ENCODE results near the gene WDR46. TPM values are rescaled to one million over a fixed set of nuclear protein-coding genes. Genes with fewer than 3 reads are reported as not detected.

WDR46 gene
- total and polyA plus RNA-seq, 10 of the 15 experiments (the other 5 are each of a cell fraction or from before 2014, with no cell fraction given): 10.1 to 147 (median 86.0) TPM

GRCh38 chr6:33299237-33299944 is 10.4 kb upstream of the WDR46 start (continued):
- peak; percentile 94 for TF ChIP-seq MEF2B (IDR thresholded peaks at IDR 0.05; ENCODE audit: partially characterized antibody, poor library complexity, severe bottlenecking)
- TF ChIP-seq TARDBP (IDR thresholded peaks at IDR 0.05; ENCODE audit: borderline replicate concordance): peak; percentile 28; the same call in 1 of the 2 replicates
- TF ChIP-seq LARP7 (IDR thresholded peaks at IDR 0.05): peak; percentile 52
- peak; percentile 22; the same call in 1 of the 2 replicates for TF ChIP-seq NR2F1 (conservative IDR thresholded peaks at IDR 0.05)
- TF ChIP-seq CBFB (IDR thresholded peaks at IDR 0.05; ENCODE audit: low read depth): peak; percentile 98
- TF ChIP-seq DPF2 (IDR thresholded peaks at IDR 0.05): peak; percentile 79; the same call in 1 of the 2 replicates
- TF ChIP-seq, protein P1, sequence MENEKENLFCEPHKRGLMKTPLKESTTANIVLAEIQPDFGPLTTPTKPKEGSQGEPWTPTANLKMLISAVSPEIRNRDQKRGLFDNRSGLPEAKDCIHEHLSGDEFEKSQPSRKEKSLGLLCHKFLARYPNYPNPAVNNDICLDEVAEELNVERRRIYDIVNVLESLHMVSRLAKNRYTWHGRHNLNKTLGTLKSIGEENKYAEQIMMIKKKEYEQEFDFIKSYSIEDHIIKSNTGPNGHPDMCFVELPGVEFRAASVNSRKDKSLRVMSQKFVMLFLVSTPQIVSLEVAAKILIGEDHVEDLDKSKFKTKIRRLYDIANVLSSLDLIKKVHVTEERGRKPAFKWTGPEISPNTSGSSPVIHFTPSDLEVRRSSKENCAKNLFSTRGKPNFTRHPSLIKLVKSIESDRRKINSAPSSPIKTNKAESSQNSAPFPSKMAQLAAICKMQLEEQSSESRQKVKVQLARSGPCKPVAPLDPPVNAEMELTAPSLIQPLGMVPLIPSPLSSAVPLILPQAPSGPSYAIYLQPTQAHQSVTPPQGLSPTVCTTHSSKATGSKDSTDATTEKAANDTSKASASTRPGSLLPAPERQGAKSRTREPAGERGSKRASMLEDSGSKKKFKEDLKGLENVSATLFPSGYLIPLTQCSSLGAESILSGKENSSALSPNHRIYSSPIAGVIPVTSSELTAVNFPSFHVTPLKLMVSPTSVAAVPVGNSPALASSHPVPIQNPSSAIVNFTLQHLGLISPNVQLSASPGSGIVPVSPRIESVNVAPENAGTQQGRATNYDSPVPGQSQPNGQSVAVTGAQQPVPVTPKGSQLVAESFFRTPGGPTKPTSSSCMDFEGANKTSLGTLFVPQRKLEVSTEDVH (IDR thresholded peaks at IDR 0.05; ENCODE audit: low read depth, partially characterized antibody): peak; percentile 91
- TF ChIP-seq, protein P2, sequence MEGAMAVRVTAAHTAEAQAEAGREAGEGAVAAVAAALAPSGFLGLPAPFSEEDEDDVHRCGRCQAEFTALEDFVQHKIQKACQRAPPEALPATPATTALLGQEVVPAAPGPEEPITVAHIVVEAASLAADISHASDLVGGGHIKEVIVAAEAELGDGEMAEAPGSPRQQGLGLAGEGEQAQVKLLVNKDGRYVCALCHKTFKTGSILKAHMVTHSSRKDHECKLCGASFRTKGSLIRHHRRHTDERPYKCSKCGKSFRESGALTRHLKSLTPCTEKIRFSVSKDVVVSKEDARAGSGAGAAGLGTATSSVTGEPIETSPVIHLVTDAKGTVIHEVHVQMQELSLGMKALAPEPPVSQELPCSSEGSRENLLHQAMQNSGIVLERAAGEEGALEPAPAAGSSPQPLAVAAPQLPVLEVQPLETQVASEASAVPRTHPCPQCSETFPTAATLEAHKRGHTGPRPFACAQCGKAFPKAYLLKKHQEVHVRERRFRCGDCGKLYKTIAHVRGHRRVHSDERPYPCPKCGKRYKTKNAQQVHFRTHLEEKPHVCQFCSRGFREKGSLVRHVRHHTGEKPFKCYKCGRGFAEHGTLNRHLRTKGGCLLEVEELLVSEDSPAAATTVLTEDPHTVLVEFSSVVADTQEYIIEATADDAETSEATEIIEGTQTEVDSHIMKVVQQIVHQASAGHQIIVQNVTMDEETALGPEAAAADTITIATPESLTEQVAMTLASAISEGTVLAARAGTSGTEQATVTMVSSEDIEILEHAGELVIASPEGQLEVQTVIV (IDR thresholded peaks at IDR 0.05; ENCODE audit: borderline replicate concordance, partially characterized antibody): peak; percentile 68
- TF ChIP-seq RCOR1 (conservative IDR thresholded peaks at IDR 0.05; ENCODE audit: low read depth, low read length): no peak; the same call in 1 of the 2 replicates
- TF ChIP-seq CEBPB (IDR thresholded peaks at IDR 0.05; ENCODE audit: borderline replicate concordance in 1 of 2, low read depth in 2 of 2, low read length in 2 of 2): no peak
- peak; percentile 85; the same call in 1 of the 2 replicates for TF ChIP-seq MTA3 (IDR thresholded peaks at IDR 0.05; ENCODE audit: borderline replicate concordance, low read length)
- TF ChIP-seq CBX3 (IDR thresholded peaks at IDR 0.05; ENCODE audit: borderline replicate concordance, low read depth): no peak
- TF ChIP-seq ZNF207 (IDR thresholded peaks at IDR 0.05; ENCODE audit: borderline replicate concordance): peak; percentile 81
- TF ChIP-seq POU2F2 (IDR thresholded peaks at IDR 0.05; ENCODE audit: borderline replicate concordance, low read depth, low read length): peak; percentile 65
- peak; percentile 96 for TF ChIP-seq ELK1 (IDR thresholded peaks at IDR 0.05; ENCODE audit: low read depth, low read length)
- TF ChIP-seq IRF4 (IDR thresholded peaks at IDR 0.05; ENCODE audit: low read depth, low read length): 0 out of 2 replicates have a peak, but pooled peaks have one; percentile 57
- TF ChIP-seq BACH1 (IDR thresholded peaks at IDR 0.05; ENCODE audit: borderline replicate concordance): no peak; the same call in 1 of the 2 replicates
- no peak for TF ChIP-seq KAT2A (conservative IDR thresholded peaks at IDR 0.05; ENCODE audit: control insufficient read depth, low read depth, low read length)
- TF ChIP-seq IKZF2 (IDR thresholded peaks at IDR 0.05): peak; percentile 82 to 87
- TF ChIP-seq, protein P3, sequence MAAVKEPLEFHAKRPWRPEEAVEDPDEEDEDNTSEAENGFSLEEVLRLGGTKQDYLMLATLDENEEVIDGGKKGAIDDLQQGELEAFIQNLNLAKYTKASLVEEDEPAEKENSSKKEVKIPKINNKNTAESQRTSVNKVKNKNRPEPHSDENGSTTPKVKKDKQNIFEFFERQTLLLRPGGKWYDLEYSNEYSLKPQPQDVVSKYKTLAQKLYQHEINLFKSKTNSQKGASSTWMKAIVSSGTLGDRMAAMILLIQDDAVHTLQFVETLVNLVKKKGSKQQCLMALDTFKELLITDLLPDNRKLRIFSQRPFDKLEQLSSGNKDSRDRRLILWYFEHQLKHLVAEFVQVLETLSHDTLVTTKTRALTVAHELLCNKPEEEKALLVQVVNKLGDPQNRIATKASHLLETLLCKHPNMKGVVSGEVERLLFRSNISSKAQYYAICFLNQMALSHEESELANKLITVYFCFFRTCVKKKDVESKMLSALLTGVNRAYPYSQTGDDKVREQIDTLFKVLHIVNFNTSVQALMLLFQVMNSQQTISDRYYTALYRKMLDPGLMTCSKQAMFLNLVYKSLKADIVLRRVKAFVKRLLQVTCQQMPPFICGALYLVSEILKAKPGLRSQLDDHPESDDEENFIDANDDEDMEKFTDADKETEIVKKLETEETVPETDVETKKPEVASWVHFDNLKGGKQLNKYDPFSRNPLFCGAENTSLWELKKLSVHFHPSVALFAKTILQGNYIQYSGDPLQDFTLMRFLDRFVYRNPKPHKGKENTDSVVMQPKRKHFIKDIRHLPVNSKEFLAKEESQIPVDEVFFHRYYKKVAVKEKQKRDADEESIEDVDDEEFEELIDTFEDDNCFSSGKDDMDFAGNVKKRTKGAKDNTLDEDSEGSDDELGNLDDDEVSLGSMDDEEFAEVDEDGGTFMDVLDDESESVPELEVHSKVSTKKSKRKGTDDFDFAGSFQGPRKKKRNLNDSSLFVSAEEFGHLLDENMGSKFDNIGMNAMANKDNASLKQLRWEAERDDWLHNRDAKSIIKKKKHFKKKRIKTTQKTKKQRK (IDR thresholded peaks at IDR 0.05; ENCODE audit: low read depth, low read length): no peak
- TF ChIP-seq SIN3A (IDR thresholded peaks at IDR 0.05; ENCODE audit: low read depth, low read length): peak; percentile 66

All from GM12878 (cell line).